OCI-LY1 (cell line): ENCODE measurements around the gene RERE.

ENCODE experiments used
- H2AFZ ChIP-seq: fragments of 200-600 bp; sonication (generic), shearing (Covaris generic); 2 replicates; pipeline ENCODE4 v1.6.0; 2014; ENCODE audit warnings: antibody characterized with exemption, mild to moderate bottlenecking, low read length
- H3F3A ChIP-seq: fragments of 200-600 bp; sonication (generic), shearing (Covaris generic); 2 replicates; pipeline ENCODE4 v1.6.0; 2014; ENCODE audit warnings: mild to moderate bottlenecking, antibody characterized with exemption, low read length, moderate library complexity; ENCODE audit not compliant: insufficient read depth
- H3K27ac ChIP-seq: fragments of 200-600 bp; sonication (generic); 2 replicates; pipeline ENCODE4 v1.5.1; 2014; ENCODE audit warnings: low read length, mixed run types, mild to moderate bottlenecking, low read depth; ENCODE audit not compliant: poor library complexity, severe bottlenecking
- H3K27me3 ChIP-seq: fragments of 200-600 bp; sonication (generic); 2 replicates; pipeline ENCODE4 v1.6.0; 2014; ENCODE audit warnings: antibody characterized with exemption, mild to moderate bottlenecking, low read length, moderate library complexity; ENCODE audit not compliant: insufficient read depth
- H3K36me3 ChIP-seq: fragments of 200-600 bp; sonication (generic); 2 replicates; pipeline ENCODE4 v1.6.1; 2014; ENCODE audit warnings: mild to moderate bottlenecking, antibody characterized with exemption, low read length, moderate library complexity, mixed read lengths; ENCODE audit not compliant: insufficient read depth
- H3K4me1 ChIP-seq: fragments of 200-600 bp; sonication (generic); 2 replicates; pipeline ENCODE4 v1.5.1; 2014; ENCODE audit warnings: mild to moderate bottlenecking, low read length, moderate library complexity; ENCODE audit not compliant: insufficient read depth, severe bottlenecking
- H3K4me2 ChIP-seq: fragments of 200-600 bp; sonication (generic), shearing (Covaris generic); 2 replicates; pipeline ENCODE4 v1.6.1; 2014; ENCODE audit warnings: low read length
- H3K4me3 ChIP-seq: fragments of 200-600 bp; sonication (generic); 2 replicates; pipeline ENCODE4 v1.5.1; 2014; ENCODE audit warnings: low read length, low read depth, mild to moderate bottlenecking, mixed read lengths; ENCODE audit not compliant: poor library complexity, severe bottlenecking
- H3K79me2 ChIP-seq: fragments of 200-600 bp; shearing (Covaris generic); 2 replicates; pipeline ENCODE4 v1.6.1; 2016; ENCODE audit warnings: mixed run types, low read length, mixed read lengths; ENCODE audit not compliant: insufficient read depth
- H3K9ac ChIP-seq: fragments of 200-600 bp; sonication (generic), shearing (Covaris generic); 2 replicates; pipeline ENCODE4 v1.6.1; 2014; ENCODE audit warnings: mild to moderate bottlenecking, low read length, mixed read lengths
- H3K9me2 ChIP-seq: fragments of 200-600 bp; sonication (generic), shearing (Covaris generic); 2 replicates; pipeline ENCODE4 v1.6.1; 2014; ENCODE audit warnings: low read depth, mild to moderate bottlenecking, low read length, mixed read lengths
- H3K9me3 ChIP-seq: fragments of 200-600 bp; shearing (Covaris generic); 2 replicates; pipeline ENCODE4 v1.6.1; 2014; ENCODE audit warnings: low read length, mixed read lengths
- H4K20me1 ChIP-seq: fragments of 200-600 bp; sonication (generic), shearing (Covaris generic); 2 replicates; pipeline ENCODE4 v1.6.0; 2016; ENCODE audit warnings: mild to moderate bottlenecking, low read length; ENCODE audit not compliant: insufficient read depth
- CTCF ChIP-seq: fragments of 200-600 bp; sonication (generic), shearing (Covaris generic); IDR thresholded peaks from 2 replicates; pipeline ENCODE4 v1.5.1; 2017; ENCODE audit warnings: mild to moderate bottlenecking, antibody characterized with exemption, low read length, moderate library complexity, mixed read lengths
- EZH2 ChIP-seq: fragments of 200-600 bp; sonication (generic), shearing (Covaris generic); IDR thresholded peaks from 2 replicates; pipeline ENCODE4 v1.8.0; 2017; ENCODE audit warnings: borderline replicate concordance, mixed run types, mild to moderate bottlenecking, antibody characterized with exemption, low read length, moderate library complexity, mixed read lengths

The RERE gene

GRCh38 chr1:8360493-8361197 is 456.8 kb downstream of the RERE start:
- Histone ChIP-seq H3K27ac (no peak overlapping the region), H3F3A (no peaks in the 10 kb centered on the region), H3K27me3 (no peaks in the 10 kb centered on the region), H3K79me2 (no peaks in the 10 kb centered on the region), H3K9me3 (no peaks in the 10 kb centered on the region), H3K4me1 (no peaks in the 10 kb centered on the region), H2AFZ (no peak overlapping the region), H3K9ac (no peak overlapping the region), H3K9me2 (no peaks in the 10 kb centered on the region), H3K36me3 (peaks cover 96% of the 10 kb centered on the region), H4K20me1 (no peaks in the 10 kb centered on the region), H3K4me2 (no peak overlapping the region), H3K4me3 (no peak overlapping the region)
- TF ChIP-seq EZH2 (no peak), CTCF (no peak)

GRCh38 chr1:8359617-8360481 is 457.6 kb downstream of the RERE start:
- no peaks in the 10 kb centered on the region for H3K9me2 ChIP-seq
- H3K36me3 ChIP-seq: peaks cover 96% of the 10 kb centered on the region
- no peak overlapping the region for H3K4me3 ChIP-seq
- H4K20me1 ChIP-seq: no peaks in the 10 kb centered on the region
- no peak overlapping the region for H3K9ac ChIP-seq
- no peak overlapping the region for H2AFZ ChIP-seq
- TF ChIP-seq CTCF: no peak
- no peak for TF ChIP-seq EZH2
- H3K27me3 ChIP-seq: no peaks in the 10 kb centered on the region
- no peaks in the 10 kb centered on the region for H3K79me2 ChIP-seq
- no peaks in the 10 kb centered on the region for H3F3A ChIP-seq
- no peak overlapping the region for H3K4me2 ChIP-seq
- H3K9me3 ChIP-seq: no peaks in the 10 kb centered on the region
- no peaks in the 10 kb centered on the region for H3K4me1 ChIP-seq
- no peak overlapping the region for H3K27ac ChIP-seq

- Histone ChIP-seq H2AFZ (no peak overlapping the region), H3K79me2 (no peaks in the 10 kb centered on the region), H3K36me3 (peaks cover 95% of the 10 kb centered on the region), H3K4me1 (no peaks in the 10 kb centered on the region), H3F3A (no peaks in the 10 kb centered on the region), H3K27me3 (no peaks in the 10 kb centered on the region), H3K4me2 (no peak overlapping the region), H3K27ac (no peak overlapping the region), H3K9ac (no peak overlapping the region), H3K9me3 (no peaks in the 10 kb centered on the region), H3K4me3 (no peak overlapping the region), H4K20me1 (no peaks in the 10 kb centered on the region), H3K9me2 (no peaks in the 10 kb centered on the region)
- peak; percentile 11; the same call in 1 of the 2 replicates for TF ChIP-seq CTCF
- TF ChIP-seq EZH2: no peak
These were observed 458.4 kb downstream of the RERE start for GRCh38 chr1:8358897-8359616.
